ENCODE measurements around the gene CDIP1. TPM values are rescaled to one million over a fixed set of nuclear protein-coding genes. Genes with fewer than 3 reads are reported as not detected.

CDIP1 gene
- total and polyA plus RNA-seq, 2 experiments from 2014 or later = 39.2 to 57.6 TPM

GRCh38 chr16:4510747-4511426, 27.7 kb downstream of the CDIP1 start:
- 0 out of 2 replicates have a peak, but pooled peaks cover 7% of the 10 kb centered on the region for H3F3A ChIP-seq (replicated peaks; ENCODE audit: low read depth)
- H3K4me1 ChIP-seq (ENCODE audit: insufficient read depth) = peaks cover 16% of the 10 kb centered on the region
- H3K9me3 Mint-ChIP-seq = no peaks in the 10 kb centered on the region
- no peak overlapping the region for H3K27ac Mint-ChIP-seq
- peaks cover 39% of the 10 kb centered on the region for H3K36me3 Mint-ChIP-seq (ENCODE audit: low read depth)
- DNase-seq (ENCODE audit: low spot score) (no peak), ATAC-seq (no peak)
- no peak overlapping the region for H3K4me3 Mint-ChIP-seq
- H3K27ac ChIP-seq (ENCODE audit: low read depth) = no peak overlapping the region
- peaks cover 6% of the 10 kb centered on the region; the same call in 1 of the 2 replicates for H3K79me2 ChIP-seq (replicated peaks; ENCODE audit: insufficient read depth)
- H3K27me3 ChIP-seq (ENCODE audit: insufficient read depth) = no peaks in the 10 kb centered on the region
- H3K4me2 ChIP-seq = no peak overlapping the region
- H2AFZ ChIP-seq = no peak overlapping the region
- TF ChIP-seq EZH2 (IDR thresholded peaks at IDR 0.05; ENCODE audit: low read depth, unreplicated experiment) (no peak), ZNF331 (CRISPR knock-in tag; IDR thresholded peaks at IDR 0.05; ENCODE audit: low read depth) (no peak), ZNF114 (CRISPR knock-in tag; IDR thresholded peaks at IDR 0.05) (no peak), CREB1 (CRISPR knock-in tag; IDR thresholded peaks at IDR 0.05; ENCODE audit: low read depth) (no peak), REST (IDR thresholded peaks at IDR 0.05; ENCODE audit: unreplicated experiment) (no peak), NANOG (IDR thresholded peaks at IDR 0.05; ENCODE audit: borderline replicate concordance) (no peak), JUNB (IDR thresholded peaks at IDR 0.05; ENCODE audit: unreplicated experiment) (no peak), EZH2phosphoT487 (IDR thresholded peaks at IDR 0.05; ENCODE audit: unreplicated experiment) (no peak), STAT1 (IDR thresholded peaks at IDR 0.05; ENCODE audit: unreplicated experiment) (no peak), POLR2AphosphoS5 (IDR thresholded peaks at IDR 0.05; ENCODE audit: low read depth) (no peak; the same call in 1 of the 2 replicates)
- TF ChIP-seq, protein P1, sequence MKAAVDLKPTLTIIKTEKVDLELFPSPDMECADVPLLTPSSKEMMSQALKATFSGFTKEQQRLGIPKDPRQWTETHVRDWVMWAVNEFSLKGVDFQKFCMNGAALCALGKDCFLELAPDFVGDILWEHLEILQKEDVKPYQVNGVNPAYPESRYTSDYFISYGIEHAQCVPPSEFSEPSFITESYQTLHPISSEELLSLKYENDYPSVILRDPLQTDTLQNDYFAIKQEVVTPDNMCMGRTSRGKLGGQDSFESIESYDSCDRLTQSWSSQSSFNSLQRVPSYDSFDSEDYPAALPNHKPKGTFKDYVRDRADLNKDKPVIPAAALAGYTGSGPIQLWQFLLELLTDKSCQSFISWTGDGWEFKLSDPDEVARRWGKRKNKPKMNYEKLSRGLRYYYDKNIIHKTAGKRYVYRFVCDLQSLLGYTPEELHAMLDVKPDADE (IDR thresholded peaks at IDR 0.05) = no peak
- TF ChIP-seq, protein P2, sequence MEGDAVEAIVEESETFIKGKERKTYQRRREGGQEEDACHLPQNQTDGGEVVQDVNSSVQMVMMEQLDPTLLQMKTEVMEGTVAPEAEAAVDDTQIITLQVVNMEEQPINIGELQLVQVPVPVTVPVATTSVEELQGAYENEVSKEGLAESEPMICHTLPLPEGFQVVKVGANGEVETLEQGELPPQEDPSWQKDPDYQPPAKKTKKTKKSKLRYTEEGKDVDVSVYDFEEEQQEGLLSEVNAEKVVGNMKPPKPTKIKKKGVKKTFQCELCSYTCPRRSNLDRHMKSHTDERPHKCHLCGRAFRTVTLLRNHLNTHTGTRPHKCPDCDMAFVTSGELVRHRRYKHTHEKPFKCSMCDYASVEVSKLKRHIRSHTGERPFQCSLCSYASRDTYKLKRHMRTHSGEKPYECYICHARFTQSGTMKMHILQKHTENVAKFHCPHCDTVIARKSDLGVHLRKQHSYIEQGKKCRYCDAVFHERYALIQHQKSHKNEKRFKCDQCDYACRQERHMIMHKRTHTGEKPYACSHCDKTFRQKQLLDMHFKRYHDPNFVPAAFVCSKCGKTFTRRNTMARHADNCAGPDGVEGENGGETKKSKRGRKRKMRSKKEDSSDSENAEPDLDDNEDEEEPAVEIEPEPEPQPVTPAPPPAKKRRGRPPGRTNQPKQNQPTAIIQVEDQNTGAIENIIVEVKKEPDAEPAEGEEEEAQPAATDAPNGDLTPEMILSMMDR (conservative IDR thresholded peaks at IDR 0.05; ENCODE audit: low read depth in 2 of 2) = no peak
- TF ChIP-seq, protein P3, sequence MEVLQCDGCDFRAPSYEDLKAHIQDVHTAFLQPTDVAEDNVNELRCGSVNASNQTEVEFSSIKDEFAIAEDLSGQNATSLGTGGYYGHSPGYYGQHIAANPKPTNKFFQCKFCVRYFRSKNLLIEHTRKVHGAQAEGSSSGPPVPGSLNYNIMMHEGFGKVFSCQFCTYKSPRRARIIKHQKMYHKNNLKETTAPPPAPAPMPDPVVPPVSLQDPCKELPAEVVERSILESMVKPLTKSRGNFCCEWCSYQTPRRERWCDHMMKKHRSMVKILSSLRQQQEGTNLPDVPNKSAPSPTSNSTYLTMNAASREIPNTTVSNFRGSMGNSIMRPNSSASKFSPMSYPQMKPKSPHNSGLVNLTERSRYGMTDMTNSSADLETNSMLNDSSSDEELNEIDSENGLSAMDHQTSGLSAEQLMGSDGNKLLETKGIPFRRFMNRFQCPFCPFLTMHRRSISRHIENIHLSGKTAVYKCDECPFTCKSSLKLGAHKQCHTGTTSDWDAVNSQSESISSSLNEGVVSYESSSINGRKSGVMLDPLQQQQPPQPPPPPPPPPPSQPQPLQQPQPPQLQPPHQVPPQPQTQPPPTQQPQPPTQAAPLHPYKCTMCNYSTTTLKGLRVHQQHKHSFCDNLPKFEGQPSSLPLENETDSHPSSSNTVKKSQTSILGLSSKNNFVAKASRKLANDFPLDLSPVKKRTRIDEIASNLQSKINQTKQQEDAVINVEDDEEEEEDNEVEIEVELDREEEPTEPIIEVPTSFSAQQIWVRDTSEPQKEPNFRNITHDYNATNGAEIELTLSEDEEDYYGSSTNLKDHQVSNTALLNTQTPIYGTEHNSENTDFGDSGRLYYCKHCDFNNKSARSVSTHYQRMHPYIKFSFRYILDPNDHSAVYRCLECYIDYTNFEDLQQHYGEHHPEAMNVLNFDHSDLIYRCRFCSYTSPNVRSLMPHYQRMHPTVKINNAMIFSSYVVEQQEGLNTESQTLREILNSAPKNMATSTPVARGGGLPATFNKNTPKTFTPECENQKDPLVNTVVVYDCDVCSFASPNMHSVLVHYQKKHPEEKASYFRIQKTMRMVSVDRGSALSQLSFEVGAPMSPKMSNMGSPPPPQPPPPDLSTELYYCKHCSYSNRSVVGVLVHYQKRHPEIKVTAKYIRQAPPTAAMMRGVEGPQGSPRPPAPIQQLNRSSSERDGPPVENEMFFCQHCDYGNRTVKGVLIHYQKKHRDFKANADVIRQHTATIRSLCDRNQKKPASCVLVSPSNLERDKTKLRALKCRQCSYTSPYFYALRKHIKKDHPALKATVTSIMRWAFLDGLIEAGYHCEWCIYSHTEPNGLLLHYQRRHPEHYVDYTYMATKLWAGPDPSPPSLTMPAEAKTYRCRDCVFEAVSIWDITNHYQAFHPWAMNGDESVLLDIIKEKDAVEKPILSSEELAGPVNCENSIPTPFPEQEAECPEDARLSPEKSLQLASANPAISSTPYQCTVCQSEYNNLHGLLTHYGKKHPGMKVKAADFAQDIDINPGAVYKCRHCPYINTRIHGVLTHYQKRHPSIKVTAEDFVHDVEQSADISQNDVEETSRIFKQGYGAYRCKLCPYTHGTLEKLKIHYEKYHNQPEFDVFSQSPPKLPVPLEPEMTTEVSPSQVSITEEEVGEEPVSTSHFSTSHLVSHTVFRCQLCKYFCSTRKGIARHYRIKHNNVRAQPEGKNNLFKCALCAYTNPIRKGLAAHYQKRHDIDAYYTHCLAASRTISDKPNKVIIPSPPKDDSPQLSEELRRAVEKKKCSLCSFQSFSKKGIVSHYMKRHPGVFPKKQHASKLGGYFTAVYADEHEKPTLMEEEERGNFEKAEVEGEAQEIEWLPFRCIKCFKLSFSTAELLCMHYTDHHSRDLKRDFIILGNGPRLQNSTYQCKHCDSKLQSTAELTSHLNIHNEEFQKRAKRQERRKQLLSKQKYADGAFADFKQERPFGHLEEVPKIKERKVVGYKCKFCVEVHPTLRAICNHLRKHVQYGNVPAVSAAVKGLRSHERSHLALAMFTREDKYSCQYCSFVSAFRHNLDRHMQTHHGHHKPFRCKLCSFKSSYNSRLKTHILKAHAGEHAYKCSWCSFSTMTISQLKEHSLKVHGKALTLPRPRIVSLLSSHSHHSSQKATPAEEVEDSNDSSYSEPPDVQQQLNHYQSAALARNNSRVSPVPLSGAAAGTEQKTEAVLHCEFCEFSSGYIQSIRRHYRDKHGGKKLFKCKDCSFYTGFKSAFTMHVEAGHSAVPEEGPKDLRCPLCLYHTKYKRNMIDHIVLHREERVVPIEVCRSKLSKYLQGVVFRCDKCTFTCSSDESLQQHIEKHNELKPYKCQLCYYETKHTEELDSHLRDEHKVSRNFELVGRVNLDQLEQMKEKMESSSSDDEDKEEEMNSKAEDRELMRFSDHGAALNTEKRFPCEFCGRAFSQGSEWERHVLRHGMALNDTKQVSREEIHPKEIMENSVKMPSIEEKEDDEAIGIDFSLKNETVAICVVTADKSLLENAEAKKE (CRISPR knock-in tag; IDR thresholded peaks at IDR 0.05) = no peak
- H3K36me3 ChIP-seq (ENCODE audit: insufficient read depth) = no peaks in the 10 kb centered on the region
- peaks cover 11% of the 10 kb centered on the region for H4K20me1 ChIP-seq (replicated peaks; ENCODE audit: insufficient read depth)
- no peaks in the 10 kb centered on the region for H3K9me2 ChIP-seq (ENCODE audit: insufficient read depth)
- H3K4me3 ChIP-seq = no peak overlapping the region
- H3K4me1 Mint-ChIP-seq = peaks cover 19% of the 10 kb centered on the region
- H3K27me3 Mint-ChIP-seq (ENCODE audit: insufficient read depth, low read depth, poor library complexity) = peaks cover 15% of the 10 kb centered on the region
